22Rv1 (cell line): Measurements from ENCODE around the gene ZNF280D.

ENCODE experiments used
- H3K27ac ChIP-seq: fragments of 450-650 bp; 2 replicates; pipeline ENCODE4 v1.5.1; 2017
- ZFX ChIP-seq: fragments of 450-650 bp; IDR thresholded peaks from 2 replicates; pipeline ENCODE4 v1.6.1; 2017; ENCODE audit warnings: antibody characterized with exemption, borderline replicate concordance
- TF ChIP-seq, protein P1 (sequence below): fragments of 450-650 bp; IDR thresholded peaks from 2 replicates; pipeline ENCODE4 v1.5.1; 2017; ENCODE audit warnings: mild to moderate bottlenecking

The ZNF280D gene

DNA sequence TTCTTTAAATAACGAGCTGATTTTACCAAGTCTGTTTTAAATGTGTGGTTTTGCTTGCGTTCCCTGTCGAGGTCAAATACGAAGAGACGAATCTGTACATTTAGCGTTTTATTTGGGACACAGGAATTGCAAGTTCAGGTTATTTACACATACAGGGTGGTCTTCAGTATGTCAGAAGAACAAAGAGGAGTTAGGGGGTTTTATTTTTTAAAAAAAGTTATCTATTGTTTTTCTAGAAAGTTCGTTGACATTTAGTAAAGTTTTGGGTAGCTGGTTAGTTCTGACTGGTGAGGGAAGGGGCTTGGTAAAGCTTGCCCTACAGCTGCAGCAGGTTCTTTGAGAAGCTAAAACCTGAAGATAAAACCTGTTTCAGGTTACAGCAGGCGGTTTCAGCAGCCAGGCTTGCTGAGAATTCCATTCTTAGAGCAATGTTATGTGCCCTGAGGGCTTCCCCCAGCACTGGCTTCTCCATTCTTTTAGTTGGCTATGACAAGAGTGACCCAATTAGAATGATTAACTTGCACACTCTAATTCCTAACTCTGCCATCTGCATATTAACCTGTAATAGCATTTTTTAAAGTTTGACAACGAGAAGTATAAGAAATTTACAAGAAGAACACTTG lies 815 bp upstream of the ZNF280D start:
- TF ChIP-seq, protein P1, sequence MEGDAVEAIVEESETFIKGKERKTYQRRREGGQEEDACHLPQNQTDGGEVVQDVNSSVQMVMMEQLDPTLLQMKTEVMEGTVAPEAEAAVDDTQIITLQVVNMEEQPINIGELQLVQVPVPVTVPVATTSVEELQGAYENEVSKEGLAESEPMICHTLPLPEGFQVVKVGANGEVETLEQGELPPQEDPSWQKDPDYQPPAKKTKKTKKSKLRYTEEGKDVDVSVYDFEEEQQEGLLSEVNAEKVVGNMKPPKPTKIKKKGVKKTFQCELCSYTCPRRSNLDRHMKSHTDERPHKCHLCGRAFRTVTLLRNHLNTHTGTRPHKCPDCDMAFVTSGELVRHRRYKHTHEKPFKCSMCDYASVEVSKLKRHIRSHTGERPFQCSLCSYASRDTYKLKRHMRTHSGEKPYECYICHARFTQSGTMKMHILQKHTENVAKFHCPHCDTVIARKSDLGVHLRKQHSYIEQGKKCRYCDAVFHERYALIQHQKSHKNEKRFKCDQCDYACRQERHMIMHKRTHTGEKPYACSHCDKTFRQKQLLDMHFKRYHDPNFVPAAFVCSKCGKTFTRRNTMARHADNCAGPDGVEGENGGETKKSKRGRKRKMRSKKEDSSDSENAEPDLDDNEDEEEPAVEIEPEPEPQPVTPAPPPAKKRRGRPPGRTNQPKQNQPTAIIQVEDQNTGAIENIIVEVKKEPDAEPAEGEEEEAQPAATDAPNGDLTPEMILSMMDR, result no peak
- no peak for TF ChIP-seq ZFX
- peak overlapping the region; percentile 92 for H3K27ac ChIP-seq

DNA sequence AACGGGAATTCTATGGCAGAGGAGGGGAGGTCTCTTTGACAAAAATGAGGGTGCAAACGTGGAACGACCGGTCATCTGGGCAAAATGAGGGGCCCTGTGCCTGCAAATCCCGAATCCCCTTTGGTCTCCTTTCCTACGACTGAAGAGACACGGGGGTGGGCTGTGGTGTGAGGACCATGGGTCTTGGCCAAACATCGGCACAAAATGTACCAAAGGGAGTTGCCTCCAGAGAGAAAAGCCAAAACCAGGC lies 498 bp downstream of the ZNF280D start:
- TF ChIP-seq, protein P1, result no peak
- TF ChIP-seq ZFX, result no peak
- H3K27ac ChIP-seq, result peak overlapping the region; percentile 92

DNA sequence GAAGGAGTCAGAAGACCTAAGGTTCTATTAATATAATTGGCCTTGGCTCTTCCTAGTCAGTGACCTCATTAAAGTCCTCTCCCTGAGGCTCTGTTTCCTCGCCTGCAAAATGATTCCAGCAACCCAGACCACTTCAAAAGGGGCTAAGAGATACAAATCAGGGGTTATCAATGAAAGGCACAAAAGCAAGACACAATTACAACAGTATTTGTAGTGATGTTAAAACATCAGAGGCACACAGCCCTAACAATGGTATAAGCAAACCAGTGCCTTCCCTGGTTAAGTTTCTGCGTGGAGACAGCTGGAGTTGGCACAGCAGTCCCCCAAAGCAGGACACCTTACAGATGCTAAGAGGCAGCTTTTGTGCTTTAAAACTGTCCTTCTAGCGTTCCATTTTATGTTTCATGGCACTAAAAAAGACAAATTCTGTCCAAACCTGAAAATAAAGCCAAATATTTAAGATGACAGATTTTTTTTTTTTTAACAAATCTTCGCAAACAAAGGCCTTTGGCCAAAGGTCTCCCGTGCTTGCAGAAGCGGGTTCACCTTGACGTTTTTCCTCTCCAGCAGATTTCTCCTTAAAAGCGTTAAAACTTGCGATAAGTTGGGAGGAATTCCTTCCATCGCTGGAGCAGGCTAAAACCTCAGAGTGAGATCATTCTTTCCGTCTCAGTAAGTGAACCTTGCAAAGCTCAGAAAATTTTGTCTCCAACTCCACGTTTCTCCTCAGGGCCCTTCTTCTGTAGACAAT lies 999 bp downstream of the ZNF280D start:
- H3K27ac ChIP-seq, result peak overlapping the region; percentile 92
- TF ChIP-seq, protein P1, result no peak
- no peak for TF ChIP-seq ZFX

DNA sequence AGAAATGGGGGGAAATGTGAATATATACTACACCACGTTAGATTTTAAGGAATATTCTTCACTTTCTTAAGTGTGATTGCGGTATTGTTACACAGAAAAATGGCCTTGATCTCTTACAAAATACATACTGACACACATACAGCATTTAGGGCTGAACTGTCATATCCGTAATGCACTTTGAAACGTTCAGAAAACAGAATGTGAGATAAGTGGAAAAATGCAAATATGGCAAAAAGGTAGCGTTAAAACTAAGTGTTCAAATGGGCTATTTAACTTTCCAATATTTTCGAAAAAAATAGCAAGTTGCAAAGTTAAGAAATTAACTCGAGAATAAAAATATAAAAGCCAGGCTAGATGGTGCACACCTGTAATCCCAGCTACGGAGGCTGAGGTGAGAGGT lies 1.8 kb downstream of the ZNF280D start:
- TF ChIP-seq, protein P1, result no peak
- no peak for TF ChIP-seq ZFX
- H3K27ac ChIP-seq, result no peak overlapping the region

DNA sequence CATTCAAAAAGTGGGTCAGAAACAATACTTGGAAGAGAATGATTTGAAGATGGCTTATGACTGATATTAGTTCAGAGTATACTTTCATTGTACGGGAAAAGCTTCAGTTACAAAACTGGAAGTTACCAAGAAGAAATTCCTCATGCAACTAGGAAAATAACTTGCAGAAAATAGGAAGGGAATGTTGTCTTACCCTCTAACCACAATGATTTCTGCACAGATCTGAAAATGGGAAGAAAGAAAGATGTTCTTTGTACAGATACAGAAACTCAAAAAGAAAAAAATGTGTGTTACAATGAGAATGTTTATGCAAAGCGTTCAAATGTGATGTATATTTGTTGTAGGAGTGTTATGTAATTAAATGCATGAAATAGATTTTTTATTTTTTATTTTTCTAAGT lies 3.7 kb downstream of the ZNF280D start:
- H3K27ac ChIP-seq, result no peak overlapping the region
- TF ChIP-seq, protein P1, result no peak
- TF ChIP-seq ZFX, result no peak

DNA sequence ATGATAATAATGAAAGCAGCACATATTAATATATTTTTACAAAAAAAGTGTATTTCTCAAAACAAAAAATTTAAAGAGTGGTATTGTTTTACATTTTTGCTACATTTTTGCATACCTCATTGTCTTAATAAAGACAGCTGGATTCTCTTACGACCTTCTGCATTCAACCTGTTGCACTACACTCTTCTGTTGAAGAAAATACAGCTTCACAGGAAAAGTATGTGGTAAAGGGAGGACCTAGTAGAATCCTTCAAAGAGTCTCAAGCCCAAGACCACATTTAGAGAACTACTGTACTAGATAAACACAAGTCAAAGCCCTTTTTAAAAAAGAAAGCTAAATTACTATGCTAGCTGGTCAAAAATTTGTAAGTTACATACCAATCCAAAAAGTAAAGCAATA lies 7.9 kb downstream of the ZNF280D start:
- TF ChIP-seq, protein P1, result no peak
- TF ChIP-seq ZFX, result no peak
- H3K27ac ChIP-seq, result no peak overlapping the region

DNA sequence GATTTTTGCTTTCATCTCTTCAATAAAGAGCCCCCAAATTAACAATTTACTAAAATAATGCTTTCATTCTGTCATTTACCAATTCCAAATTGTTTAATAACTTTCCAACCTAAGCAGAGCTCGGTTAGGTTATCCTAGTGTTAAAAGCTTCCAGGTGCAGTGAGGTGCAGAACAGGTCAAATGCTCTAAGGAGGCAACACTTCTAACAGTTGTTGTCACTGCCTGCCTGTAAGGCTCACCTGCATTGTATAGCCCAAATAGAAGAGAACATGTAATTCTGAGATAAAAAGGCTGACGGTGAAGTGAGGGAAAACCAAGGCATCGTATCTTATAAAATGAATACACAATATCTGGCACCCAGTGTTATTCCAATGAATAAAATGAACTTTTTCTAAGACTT lies 9.1 kb downstream of the ZNF280D start:
- TF ChIP-seq, protein P1, result no peak
- TF ChIP-seq ZFX, result no peak
- no peak overlapping the region for H3K27ac ChIP-seq
